DOHH2 (cell line): ENCODE data around the gene RABEP1.

Experiments
- EZH2phosphoT487 ChIP-seq: fragments of 200-600 bp; sonication (generic); IDR thresholded peaks from 2 replicates; pipeline ENCODE4 v1.6.1; 2017; ENCODE audit warnings: borderline replicate concordance, mild to moderate bottlenecking, antibody characterized with exemption, low read length, moderate library complexity, mixed read lengths
- TF ChIP-seq, protein P1 (sequence below): fragments of 200-600 bp; sonication (generic); IDR thresholded peaks from one replicate; pipeline ENCODE4 v1.5.1; 2014; ENCODE audit warnings: antibody characterized with exemption, mild to moderate bottlenecking, low read depth, low read length; ENCODE audit not compliant: poor library complexity, severe bottlenecking

DNA sequence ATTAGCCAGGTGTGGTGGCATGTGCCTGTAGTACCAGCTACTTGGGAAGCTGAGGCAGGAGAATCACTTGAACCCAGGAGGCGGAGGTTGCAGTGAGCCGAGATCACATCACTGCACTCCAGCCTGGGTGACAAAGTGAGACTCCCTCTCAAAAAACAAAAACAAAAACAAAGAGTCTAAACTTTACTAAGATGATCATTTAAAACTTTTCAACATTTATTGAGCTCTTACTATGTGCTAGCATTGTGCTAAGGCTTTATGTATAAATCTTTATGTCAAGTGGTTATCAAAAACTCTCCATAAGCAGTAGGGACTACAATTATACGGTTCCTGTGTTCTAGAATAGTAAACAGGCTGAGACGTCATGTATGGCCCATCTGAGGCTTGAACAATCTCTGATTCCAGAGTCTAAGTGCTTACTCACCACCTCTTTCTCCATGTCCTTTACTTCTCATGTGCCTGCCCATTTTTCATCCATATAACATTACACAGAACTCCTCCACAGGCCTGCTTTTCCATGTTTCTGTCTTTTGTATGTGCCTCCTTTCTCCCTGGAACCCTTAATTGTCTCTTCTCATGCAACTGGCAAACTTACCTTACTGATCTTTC is 70.7 kb downstream of the RABEP1 start:
- TF ChIP-seq, protein P1, sequence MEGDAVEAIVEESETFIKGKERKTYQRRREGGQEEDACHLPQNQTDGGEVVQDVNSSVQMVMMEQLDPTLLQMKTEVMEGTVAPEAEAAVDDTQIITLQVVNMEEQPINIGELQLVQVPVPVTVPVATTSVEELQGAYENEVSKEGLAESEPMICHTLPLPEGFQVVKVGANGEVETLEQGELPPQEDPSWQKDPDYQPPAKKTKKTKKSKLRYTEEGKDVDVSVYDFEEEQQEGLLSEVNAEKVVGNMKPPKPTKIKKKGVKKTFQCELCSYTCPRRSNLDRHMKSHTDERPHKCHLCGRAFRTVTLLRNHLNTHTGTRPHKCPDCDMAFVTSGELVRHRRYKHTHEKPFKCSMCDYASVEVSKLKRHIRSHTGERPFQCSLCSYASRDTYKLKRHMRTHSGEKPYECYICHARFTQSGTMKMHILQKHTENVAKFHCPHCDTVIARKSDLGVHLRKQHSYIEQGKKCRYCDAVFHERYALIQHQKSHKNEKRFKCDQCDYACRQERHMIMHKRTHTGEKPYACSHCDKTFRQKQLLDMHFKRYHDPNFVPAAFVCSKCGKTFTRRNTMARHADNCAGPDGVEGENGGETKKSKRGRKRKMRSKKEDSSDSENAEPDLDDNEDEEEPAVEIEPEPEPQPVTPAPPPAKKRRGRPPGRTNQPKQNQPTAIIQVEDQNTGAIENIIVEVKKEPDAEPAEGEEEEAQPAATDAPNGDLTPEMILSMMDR, result no peak
- TF ChIP-seq EZH2phosphoT487, result no peak
